Esophagus muscularis mucosa (tissue), 3 donors: ENCODE results near the gene LATS1.

Experiments used
- CTCF ChIP-seq, 3 experiments: fragments of 200-600 bp in 2 of 3; fragments of 450-650 bp in 1 of 3; sonication (generic) in 2 of 3; IDR thresholded peaks; one replicate each; pipeline ENCODE4 v1.5.1; 2017 to 2019; ENCODE audit warnings: antibody characterized with exemption in 3 of 3, mild to moderate bottlenecking in 2 of 3, moderate library complexity in 1 of 3
- POLR2A ChIP-seq: fragments of 450-650 bp; IDR thresholded peaks from one replicate; pipeline ENCODE4 v1.6.1; 2017; ENCODE audit warnings: antibody characterized with exemption, moderate library complexity, mild to moderate bottlenecking, low read depth

- no peak for TF ChIP-seq CTCF (IDR thresholded peaks at IDR 0.05)
- TF ChIP-seq POLR2A, result no peak
These were observed 60.5 kb downstream of the LATS1 start for GRCh38 chr6:149657441-149657840.
